Measurements from ENCODE around the gene CD160. TPM values are rescaled to one million over a fixed set of nuclear protein-coding genes. Genes with fewer than 3 reads are reported as not detected.

The CD160 gene
- total RNA-seq, 1 donor from 2014 or later, result not detected

DNA sequence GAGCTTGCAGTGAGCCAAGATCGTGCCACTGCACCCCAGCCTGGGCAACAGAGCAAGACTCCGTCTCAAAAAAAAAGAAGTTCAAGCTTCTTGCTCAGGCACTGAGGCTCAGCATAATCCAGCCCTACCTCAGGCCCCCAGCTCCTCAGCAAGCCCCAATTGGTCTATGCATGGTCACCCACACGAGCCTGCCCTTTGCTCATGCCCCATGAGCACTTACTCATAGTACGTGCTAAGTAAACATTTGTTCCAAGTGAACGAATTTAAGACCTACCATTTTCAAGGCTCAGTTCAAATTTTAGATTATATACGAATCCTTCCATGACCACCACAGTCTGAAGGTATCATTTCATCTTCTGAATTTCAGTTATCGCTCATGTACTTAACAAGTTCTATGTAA, 16.5 kb upstream of the CD160 start:
- TF ChIP-seq, protein P1, sequence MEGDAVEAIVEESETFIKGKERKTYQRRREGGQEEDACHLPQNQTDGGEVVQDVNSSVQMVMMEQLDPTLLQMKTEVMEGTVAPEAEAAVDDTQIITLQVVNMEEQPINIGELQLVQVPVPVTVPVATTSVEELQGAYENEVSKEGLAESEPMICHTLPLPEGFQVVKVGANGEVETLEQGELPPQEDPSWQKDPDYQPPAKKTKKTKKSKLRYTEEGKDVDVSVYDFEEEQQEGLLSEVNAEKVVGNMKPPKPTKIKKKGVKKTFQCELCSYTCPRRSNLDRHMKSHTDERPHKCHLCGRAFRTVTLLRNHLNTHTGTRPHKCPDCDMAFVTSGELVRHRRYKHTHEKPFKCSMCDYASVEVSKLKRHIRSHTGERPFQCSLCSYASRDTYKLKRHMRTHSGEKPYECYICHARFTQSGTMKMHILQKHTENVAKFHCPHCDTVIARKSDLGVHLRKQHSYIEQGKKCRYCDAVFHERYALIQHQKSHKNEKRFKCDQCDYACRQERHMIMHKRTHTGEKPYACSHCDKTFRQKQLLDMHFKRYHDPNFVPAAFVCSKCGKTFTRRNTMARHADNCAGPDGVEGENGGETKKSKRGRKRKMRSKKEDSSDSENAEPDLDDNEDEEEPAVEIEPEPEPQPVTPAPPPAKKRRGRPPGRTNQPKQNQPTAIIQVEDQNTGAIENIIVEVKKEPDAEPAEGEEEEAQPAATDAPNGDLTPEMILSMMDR (conservative IDR thresholded peaks at IDR 0.05; ENCODE audit: low read depth, low read length), result no peak
- no peak overlapping the region for H3K4me3 ChIP-seq (ENCODE audit: low read depth, low read length)
- DNase-seq (ENCODE audit: low read depth), result no peak

DNA sequence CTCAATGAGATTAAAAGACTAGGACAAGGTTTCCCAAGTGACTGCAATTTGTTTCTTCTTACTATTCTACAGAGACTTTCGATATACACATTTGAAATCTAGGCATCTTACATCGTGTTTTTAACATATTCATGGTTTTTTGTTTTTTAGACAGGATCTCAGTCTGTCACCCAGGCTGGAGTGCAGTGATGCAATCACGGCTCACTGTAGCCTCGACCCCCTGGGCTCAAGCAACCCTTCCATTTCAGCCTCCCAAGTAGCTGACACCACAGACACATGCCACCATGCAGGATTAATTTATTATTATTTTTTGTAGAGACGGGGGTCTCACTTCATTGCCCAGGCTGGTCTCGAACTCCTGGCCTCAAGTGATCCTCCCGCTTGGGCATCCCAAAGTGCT, 13.7 kb upstream of the CD160 start:
- peak overlapping the region; percentile 70 for H3K4me3 ChIP-seq (ENCODE audit: low read depth, low read length)
- no peak for DNase-seq (ENCODE audit: low read depth)
- TF ChIP-seq, protein P1 (conservative IDR thresholded peaks at IDR 0.05; ENCODE audit: low read depth, low read length), result no peak

DNA sequence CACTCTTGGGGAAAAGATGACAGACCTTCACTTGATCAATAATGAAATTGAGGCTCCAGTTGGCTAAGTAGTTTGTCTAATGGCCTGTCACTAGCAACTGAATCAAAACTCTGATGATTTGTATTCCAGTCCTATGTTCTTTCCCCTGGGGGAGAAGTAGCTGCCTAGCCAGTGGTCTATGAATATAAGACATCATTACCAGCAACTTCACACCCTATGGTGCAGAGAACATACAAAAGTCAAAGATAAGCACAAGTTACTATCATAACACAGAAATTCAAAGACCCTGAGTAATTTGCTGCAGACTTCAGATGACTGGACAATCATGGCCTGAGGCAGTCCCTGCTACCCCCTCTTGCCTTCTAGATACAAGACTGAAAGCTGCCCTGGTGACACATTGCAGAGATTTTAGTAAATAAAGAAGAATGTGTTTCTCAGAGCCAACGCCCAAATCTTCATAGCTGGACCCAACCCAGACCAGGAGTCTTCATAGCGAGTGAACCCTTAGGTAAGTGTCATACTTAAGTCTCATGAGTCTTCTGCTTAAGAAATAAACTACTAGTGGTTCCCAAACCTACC, 13.1 kb upstream of the CD160 start:
- peak overlapping the region; percentile 70 for H3K4me3 ChIP-seq (ENCODE audit: low read depth, low read length)
- DNase-seq (ENCODE audit: low read depth), result no peak
- TF ChIP-seq, protein P1 (conservative IDR thresholded peaks at IDR 0.05; ENCODE audit: low read depth, low read length), result no peak

- no peak for DNase-seq (ENCODE audit: low read depth)
- TF ChIP-seq, protein P1 (conservative IDR thresholded peaks at IDR 0.05; ENCODE audit: low read depth, low read length), result no peak
- peak within 1 kb of the TSS; percentile 70 for H3K4me3 ChIP-seq (ENCODE audit: low read depth, low read length)
Observed at GRCh38 chr1:145707183-145707867, 12.0 kb upstream of the CD160 start, which contains the start of gene PDZK1. PDZK1 (minus strand) TSS chr1:145707368; CDS start chr1:145688021, 19,347 bp downstream.

DNA sequence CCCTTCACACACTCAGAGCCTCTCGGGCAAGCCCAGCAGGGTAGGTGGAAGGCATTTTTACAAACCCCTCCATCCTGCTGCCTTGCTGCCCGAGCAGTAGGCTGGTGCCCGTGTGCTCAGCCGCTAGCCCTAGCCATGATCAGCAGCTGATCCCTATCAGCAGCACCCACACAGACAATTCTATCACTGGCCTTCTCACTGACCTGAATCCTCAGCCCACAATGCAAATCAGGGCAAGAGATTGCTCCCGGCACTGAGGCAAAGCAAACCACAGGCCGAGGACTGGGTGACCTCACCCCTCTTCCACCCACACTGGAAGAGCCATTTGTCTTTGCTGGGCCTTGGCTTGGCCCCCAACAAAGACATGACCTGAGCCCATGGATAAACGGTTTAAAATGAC, 11.2 kb upstream of the CD160 start:
- TF ChIP-seq, protein P1 (conservative IDR thresholded peaks at IDR 0.05; ENCODE audit: low read depth, low read length), result no peak
- DNase-seq (ENCODE audit: low read depth), result no peak
- H3K4me3 ChIP-seq (ENCODE audit: low read depth, low read length), result peak overlapping the region; percentile 70

DNA sequence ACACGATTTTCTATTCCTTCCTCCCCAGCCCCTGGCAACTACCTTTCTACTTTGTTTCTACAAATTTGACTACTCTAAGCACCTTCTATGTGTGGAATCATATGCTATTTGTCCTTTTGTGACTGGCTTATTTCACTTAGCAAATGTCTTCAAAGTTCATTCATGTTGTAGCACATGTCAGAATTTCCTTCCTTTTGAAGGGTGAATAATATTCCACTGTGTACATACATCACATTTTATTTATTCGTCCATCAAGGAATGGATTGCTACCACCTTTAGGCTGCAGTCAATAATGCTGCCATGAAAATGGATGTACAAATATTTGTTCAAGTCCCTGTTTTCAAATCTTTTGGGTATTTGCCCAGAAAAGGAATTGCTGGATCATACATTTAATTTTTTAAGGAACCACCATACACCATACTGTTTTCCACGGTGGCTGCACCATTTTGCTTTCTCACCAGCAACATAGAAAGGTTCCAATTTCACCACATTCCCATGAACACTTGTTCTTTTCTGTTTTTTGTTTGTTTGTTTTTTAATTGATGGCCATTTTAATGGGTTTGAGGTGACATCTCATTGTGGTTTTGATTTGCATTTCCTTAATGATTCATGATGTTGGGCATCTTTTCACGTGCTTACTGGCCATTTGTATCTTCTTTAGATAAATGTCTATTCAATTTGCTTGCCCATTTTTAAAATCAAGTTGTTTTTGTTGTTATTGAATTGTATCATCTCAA, 8.8 kb upstream of the CD160 start:
- TF ChIP-seq, protein P1 (conservative IDR thresholded peaks at IDR 0.05; ENCODE audit: low read depth, low read length), result no peak
- DNase-seq (ENCODE audit: low read depth), result no peak
- no peak overlapping the region for H3K4me3 ChIP-seq (ENCODE audit: low read depth, low read length)

All from epithelial cell of proximal tubule (primary cell).